ENCODE measurements around the gene PXYLP1.

PXYLP1 gene

GRCh38 chr3:141236361-141236760 is 4.7 kb downstream of the PXYLP1 start:
- Mint-ChIP-seq H3K4me3 (no peak overlapping the region), H3K27ac (no peak overlapping the region), H3K9me3 (no peaks in the 10 kb centered on the region), H3K27me3 (ENCODE audit: low read depth, poor library complexity) (peaks cover 31% of the 10 kb centered on the region), H3K4me1 (peaks cover 44% of the 10 kb centered on the region), H3K36me3 (ENCODE audit: low read depth) (peaks cover 19% of the 10 kb centered on the region)
- no peak for DNase-seq
- no peak for TF ChIP-seq CTCF (IDR thresholded peaks at IDR 0.05)

GRCh38 chr3:141237701-141238521 is 6.3 kb downstream of the PXYLP1 start:
- H3K36me3 Mint-ChIP-seq (ENCODE audit: low read depth) = peaks cover 19% of the 10 kb centered on the region
- H3K27ac Mint-ChIP-seq = no peak overlapping the region
- no peak for TF ChIP-seq CTCF (IDR thresholded peaks at IDR 0.05)
- peaks cover 53% of the 10 kb centered on the region for H3K4me1 Mint-ChIP-seq
- H3K9me3 Mint-ChIP-seq = no peaks in the 10 kb centered on the region
- H3K27me3 Mint-ChIP-seq (ENCODE audit: low read depth, poor library complexity) = peaks cover 24% of the 10 kb centered on the region
- no peak for DNase-seq
- H3K4me3 Mint-ChIP-seq = no peak overlapping the region

DNA sequence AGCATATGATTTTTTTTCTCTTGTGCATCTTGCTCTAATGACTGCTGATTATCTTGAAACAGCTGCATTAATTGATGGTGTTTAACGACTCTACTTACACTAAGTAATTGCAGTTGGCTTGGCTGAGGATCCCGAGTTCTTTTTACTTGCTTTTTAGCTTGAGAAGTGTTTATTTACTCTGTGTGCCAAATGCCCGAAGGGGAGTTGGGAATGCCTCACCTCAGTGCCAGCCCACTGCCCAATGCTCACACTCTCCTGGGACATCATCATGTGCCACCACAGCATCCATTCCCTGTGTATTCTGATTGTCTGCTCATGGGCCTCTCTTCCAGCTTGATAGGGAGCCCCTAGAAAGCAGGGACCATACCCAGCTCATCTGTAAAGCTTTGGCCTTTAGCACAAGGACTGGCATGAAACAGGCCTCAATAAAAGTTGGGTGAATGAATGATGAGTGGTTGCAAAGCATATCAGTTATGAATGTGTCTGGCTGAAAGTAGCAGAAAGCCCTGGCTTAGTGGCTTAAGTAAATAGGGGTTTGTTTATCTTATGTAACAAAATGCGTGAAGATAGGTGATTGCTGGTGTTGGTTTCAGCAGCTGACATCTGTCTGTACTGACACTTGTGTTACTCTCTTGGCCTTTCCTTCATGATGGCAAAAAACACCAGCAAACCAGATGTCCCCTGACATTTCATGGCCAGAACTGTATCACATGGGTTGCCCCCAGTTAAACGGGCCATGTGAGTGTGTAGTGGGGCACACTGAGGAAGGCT is 8.1 kb downstream of the PXYLP1 start:
- Mint-ChIP-seq H3K4me1 (peaks cover 68% of the 10 kb centered on the region), H3K27me3 (ENCODE audit: low read depth, poor library complexity) (peaks cover 7% of the 10 kb centered on the region), H3K27ac (peak overlapping the region; percentile 72), H3K4me3 (no peak overlapping the region), H3K36me3 (ENCODE audit: low read depth) (peaks cover 18% of the 10 kb centered on the region), H3K9me3 (no peaks in the 10 kb centered on the region)
- TF ChIP-seq CTCF (IDR thresholded peaks at IDR 0.05) = no peak
- DNase-seq = no peak

DNA sequence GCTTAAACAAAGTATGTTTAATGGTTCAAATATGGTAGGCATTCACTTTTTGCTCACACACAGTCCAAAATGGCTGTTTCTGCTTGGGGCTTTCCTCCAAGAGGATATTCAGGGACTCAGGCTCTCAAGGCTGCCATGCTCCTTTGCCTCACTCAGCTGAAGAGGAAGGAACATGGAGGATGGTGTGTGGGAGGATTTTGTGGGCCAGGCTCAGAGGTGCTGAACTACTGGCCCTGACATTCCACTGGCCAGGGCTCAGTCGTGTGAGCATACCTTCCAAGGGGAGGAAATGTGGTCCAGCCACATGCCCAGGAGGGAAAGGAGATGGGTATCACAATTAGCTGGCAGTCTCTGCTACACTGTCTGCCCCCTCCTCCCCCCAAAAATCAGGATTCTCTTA is 8.7 kb downstream of the PXYLP1 start:
- Mint-ChIP-seq H3K4me3 (no peak overlapping the region), H3K27me3 (ENCODE audit: low read depth, poor library complexity) (peaks cover 4% of the 10 kb centered on the region), H3K4me1 (peaks cover 69% of the 10 kb centered on the region), H3K27ac (no peak overlapping the region), H3K9me3 (no peaks in the 10 kb centered on the region), H3K36me3 (ENCODE audit: low read depth) (peaks cover 12% of the 10 kb centered on the region)
- no peak for TF ChIP-seq CTCF (IDR thresholded peaks at IDR 0.05)
- DNase-seq = no peak

DNA sequence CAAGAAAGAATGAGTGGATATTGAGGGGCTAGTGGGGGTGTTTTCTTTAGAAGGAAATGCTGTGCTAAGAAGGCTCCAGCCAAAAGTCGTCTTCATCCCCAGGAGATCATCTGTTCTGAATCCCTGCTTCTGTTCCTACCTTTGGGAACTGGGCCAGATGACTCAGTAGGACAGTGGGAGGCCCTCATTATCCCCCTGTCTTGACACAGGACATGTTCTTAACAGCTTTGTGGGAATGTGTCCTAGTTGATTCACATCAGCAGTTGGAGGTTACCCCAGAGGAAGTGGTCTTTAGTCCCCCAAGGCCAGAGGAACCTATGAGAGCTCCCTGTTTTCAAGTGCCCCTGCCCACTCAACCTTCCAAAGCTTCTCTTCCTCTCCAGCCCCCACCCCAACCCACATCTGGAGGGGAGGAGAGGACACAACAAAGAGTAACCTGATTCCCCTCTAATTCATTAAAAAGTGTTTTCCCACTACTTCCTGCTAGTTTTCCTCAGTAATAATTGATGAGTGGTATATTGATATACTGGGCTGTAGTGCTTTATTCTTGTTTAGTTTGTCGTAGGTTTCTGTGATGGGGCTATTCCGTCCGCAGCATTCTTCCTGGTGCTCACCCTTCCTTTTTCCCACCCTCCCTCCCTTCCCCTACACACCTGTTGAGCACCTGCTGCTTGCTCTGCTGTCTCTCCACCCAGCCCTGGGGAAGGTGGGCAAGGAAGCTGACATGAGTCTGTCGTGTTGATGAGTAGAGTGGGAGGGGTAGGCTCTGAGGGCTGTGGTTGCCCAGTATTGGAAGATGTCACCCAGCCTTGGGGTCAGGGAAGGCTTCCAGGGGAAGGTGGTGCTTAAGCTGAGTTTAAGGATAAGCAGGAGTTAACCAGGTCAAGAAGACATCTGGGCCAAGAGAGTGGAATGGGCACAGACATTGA is 9.3 kb downstream of the PXYLP1 start:
- Mint-ChIP-seq H3K4me3 (peak overlapping the region; percentile 18), H3K27me3 (ENCODE audit: low read depth, poor library complexity) (peaks cover 4% of the 10 kb centered on the region), H3K36me3 (ENCODE audit: low read depth) (peaks cover 6% of the 10 kb centered on the region), H3K27ac (peak overlapping the region; percentile 68), H3K4me1 (peaks cover 76% of the 10 kb centered on the region), H3K9me3 (no peaks in the 10 kb centered on the region)
- no peak for TF ChIP-seq CTCF (IDR thresholded peaks at IDR 0.05)
- no peak for DNase-seq
